Measurements from ENCODE around the gene CD38.
"Not testable (repeated sequence)": the region's sequence is repeated elsewhere in the genome, so short reads cannot be mapped to it uniquely, and the experiment has no call there.

Gene CD38

DNA sequence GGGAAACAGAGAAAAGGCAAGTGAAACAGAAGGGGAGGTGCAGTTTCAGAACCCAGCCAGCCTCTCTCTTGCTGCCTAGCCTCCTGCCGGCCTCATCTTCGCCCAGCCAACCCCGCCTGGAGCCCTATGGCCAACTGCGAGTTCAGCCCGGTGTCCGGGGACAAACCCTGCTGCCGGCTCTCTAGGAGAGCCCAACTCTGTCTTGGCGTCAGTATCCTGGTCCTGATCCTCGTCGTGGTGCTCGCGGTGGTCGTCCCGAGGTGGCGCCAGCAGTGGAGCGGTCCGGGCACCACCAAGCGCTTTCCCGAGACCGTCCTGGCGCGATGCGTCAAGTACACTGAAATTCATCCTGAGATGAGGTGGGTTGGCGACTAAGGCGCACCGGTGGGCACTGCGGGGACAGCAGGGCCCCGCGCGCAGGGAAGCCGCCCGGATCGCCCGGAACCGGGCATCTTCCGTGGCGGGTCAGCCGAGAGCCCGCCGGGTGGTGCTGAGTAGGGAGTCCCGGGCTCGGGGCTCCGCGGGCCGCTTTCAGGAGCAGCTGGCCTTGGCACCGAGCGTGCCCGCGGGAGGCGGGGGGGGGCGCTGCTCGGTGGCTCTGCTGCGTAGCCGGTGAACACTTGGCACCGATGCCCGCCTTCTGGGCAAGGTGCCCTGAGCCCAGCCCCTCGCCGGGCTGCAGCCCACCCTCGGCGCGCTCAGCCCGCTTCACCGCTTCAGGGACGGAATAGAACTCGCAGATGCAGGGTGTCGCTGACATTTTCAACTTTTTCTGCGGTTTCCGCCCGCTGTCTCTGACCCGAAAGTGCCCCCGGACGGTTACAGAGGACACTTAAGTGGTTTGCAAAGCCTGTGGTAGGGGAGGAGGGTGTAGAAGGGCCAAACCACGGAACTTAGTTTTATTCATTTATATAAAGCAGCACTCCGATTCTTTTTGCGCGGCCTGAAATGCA lies at the start of gene CD38:
Gene CD38 (plus strand): TSS at position 40 of the 953 bp plus-strand sequence. CDS start 87 bp downstream, at position 127.
- DNase-seq: peak; percentile 69

DNA sequence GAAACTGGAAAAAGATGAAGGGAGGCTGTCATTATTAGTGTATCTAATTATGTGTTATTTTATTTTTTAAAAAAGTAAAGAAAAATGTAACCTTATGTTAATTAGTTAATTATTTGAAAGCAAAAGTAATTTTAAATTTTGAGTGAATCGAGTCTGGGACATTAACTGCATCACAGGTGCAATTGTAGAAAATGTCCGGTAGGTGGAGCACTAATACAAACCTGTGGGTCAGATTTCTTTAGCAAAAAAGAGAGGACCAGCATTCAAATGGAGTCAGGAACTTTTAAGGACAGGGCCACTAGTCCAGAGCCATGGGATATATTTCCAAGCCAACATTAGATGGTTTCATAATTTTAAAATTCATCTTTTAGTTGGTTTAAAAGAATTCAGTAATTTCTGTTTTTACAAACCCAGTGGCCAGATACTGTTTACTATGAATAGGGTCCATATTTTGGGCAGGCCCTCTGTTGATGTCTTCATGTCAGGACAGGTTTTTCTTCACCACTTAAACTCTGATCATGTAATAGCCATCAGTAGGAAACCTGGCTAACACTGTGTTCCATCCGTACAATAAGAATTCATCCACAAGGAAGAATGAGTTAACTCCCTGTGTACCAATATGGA lies 48.1 kb upstream of the CD38 start:
- peak; percentile 32 for DNase-seq

DNA sequence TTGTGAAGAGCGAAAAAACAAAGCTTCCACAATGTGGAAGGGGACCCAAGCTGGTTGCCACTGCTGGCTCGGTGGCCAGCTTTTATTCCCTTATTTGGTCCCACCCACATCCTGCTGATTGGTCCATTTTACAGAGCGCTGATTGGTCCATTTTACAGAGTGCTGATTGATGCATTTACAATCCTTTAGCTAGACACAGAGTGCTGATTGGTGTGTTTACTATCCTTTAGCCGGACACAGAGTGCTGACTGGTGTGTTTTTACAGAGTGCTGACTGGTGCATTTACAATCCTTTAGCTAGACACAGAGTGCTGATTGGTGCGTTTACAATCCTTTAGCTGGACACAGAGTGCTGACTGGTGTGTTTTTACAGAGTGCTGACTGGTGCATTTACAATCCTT lies 45.1 kb upstream of the CD38 start:
- not testable (repeated sequence) for DNase-seq

DNA sequence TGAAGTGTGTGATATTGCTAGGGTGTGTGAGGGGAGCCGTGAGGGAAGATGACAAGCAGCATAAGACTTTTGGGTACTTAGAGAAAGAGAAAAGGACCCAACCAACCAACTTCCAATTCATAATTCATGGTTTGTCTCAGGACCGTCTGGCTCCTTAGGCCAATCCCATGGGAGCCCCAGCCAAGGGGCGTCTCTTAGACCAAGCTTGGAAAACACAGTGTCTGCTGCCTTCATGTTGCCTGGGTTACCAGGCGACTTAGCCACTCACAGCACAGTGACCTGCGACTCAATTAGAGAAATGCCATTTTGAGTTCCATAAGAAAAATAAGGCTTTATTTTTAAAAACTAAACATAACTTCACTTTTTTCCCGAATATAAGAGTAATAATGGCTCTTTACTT lies 42.6 kb upstream of the CD38 start:
- no peak for DNase-seq

DNA sequence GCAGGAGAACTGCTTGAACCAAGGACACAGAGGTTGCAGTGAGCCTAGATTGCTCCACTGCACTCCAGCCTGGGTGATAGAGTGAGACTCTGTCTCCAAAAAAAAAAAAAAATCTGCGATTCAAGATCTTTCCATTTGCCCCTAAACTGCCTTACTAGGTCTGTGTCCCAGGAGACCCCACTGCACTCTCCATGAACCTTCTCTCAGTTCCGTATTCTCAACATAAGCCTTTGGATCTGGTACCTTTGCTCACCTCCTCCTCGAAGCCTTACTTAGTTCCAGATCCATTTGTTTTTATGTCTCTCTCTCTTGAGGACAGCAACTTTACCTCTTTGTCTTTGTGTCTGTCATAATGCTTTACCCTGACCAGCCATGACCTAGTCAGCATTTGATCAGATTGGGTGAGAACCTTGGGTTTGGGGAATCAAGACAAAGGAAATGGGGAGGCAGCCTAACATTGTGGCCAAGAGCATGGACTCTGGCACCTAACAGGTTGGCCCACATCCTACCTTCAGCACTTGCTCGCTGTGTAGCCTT lies 41.5 kb upstream of the CD38 start:
- DNase-seq: no peak

DNA sequence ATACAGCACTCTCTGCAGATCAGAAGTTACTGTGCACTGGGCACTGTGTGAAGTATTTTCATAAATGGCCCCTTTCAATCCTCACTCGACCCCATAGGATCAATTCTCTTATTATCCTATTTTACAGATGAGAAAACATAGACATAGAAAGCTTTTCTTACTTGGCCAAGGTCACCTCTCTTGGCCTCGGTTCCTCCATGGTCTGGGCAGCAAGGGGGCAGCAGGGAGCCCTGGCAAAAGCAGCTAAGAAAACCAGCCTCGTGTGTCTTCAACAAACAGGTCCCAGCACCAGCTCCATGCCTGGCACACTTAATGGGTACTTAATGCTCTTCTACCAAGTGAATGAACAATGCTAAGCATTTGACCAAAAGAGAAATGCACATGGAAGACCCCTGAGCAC lies 40.9 kb upstream of the CD38 start:
- no peak for DNase-seq

DNA sequence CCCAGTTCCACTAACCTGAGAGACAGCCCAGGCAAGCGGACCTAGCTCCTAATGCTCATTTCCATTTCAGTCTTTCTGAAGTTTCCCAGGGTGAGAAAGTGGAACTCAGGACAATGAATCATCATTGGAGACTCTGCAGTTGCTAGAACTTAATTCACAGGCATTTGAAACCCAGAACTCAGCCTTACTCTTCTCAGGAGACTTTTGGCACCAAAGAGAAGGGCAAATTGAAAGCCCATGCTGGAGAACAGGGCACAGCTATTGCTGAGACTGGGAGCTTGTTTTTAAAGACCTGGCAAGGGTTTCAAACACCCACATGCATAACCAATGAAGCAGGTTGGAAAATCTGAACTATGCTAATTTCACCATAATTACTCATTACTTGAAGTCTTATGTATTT lies 39.3 kb upstream of the CD38 start:
- DNase-seq: peak; percentile 36

DNA sequence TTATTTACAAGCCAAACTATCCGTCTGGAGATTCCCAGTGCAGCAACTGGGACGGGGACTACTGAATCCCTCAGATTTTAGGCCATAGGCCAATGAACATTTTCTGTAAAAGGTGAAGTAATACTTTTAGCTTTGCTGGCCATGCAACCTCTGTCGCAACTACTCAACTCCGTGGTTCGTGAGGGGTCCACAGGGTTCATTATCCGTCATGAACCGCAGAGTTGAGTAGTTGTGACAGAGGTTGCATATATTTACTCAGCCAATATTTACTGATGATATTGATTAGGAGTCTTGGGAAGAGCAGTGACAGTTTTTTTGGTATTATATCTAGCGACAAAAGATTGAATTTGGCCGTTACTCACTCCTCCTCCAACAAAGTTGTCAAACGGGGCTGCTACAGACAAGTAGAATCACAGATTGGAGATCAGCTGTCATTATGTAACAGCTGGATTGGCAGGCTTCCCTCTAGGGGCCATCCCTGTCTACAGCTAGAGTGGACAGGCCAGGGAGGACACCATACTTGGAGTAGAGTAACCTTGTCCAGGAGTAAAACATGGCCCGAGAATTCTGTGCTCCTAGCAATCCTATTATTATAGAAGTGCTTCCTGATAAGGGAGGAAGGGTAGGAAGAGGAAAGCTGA lies 37.2 kb upstream of the CD38 start:
- no peak for DNase-seq

DNA sequence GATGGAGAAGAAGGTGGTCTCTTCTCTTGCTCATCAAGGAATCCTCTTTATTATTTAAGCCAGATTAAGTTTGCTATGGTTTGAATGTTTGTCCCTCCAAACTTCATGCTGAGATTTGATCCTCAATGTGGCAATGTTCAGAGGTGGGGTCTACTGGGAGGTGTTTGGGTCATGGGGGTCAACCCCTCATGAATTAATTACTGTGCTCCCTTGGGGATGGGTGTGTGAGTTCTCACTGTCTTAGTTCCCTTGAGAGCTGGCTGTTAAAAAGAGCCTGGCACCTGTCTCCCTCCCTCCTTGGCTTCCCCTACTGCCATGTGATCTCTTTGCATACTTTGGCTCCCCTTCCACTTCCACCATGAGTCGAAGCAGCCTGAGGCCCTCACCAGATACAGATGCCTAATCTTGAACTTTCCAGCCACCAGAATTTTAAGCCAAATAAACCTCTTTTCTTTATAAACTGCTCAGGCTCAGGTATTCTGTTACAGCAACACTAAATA lies 36.0 kb upstream of the CD38 start:
- DNase-seq: no peak

DNA sequence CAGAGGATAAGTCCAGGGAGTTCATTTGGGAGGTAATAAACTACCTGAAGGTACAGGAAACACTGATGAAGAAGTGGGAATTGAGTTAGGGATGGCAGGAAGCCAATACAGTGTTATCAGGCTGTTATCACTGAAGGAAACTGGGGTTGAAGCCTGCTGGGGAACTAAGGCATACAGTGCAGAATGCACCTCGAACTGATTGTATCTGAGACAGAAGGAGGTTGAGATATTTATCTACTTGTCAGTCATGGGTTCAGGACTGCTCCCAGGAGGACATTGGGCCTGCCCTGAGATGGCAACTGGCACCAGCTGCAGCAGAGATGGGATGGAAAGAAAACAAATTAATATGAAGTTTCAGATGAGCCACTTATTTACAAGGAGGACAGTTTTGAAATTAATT lies 35.5 kb upstream of the CD38 start:
- no peak for DNase-seq

DNA sequence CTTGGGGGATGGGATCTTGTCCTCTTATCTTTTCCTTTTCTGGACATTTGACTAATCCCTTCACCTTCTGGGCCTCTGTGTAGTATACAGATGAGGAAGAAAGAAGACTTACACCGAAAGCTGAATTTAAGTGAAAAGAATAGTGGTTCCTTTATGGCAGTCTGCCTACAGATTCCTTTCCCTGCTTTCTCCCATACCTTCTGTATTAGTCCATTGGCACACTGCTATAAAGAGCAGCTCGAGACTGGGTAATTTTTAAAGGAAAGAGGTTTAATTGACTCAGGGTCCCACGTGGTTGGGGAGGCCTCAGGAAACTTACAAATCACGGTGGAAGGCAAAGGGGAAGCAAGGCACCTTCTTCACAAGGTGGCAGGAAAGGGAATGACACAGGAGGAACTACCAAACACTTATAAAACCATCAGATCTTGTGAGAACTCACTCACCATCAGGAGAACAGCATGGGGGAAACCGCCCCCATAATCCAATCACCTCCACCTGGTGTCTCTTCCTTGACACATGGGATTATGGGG lies 34.0 kb upstream of the CD38 start:
- DNase-seq: no peak

DNA sequence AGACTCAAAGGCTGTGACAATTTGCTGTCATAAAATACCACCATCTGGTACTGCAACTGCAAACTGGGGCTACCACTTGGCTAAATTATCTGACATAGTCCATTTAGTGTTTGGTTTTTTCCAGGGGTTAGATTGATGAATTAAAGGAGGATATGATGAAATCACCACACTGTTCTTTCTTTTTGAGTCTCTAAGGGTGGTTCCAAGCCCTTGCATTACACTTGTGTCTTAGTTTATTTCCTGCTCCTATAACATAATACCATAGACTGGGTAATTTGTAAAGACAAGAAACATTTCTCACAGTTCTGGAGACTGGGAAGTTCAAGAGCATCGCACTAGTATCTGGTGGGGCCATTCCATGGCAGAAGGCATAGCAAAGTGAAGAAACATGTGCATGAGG lies 32.0 kb upstream of the CD38 start:
- no peak for DNase-seq

DNA sequence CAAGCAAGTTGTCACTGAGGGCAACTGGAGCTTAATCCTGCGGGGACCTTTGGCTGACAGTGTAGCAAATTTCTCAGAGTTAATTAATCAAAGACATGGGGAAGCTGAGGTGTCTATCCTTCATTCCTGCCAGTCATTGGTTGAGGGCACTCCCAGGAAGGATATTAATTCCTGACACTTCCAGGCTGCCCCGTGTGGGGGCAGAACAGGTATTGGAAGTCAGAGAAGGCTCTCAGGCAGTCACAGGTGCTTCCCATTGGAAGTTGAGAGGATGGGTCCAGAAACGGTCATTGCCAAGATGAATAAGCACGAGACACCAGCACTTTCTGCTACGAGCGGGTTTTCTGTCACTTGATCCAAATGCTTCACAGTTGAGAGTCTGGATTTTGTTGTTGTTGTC lies 29.1 kb upstream of the CD38 start:
- no peak for DNase-seq

DNA sequence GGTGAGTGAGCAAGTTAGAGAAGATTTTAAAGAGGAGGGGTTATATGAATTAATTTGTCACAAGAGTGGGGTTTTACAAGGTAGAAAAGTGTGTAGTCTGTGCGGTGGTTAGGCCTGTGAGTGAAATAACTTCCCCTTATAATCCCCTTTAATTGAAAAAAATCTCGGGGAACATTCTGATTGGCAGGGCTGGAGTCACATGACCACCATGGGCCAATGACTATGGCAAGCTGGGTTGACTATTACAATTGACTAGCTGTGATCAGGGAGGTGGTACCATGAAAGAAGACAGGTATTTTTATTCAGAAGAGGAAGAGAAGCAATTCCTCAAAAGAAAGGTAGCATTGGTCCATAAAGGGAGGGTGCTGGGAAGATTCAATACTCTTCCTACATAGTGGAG lies 27.0 kb upstream of the CD38 start:
- no peak for DNase-seq

DNA sequence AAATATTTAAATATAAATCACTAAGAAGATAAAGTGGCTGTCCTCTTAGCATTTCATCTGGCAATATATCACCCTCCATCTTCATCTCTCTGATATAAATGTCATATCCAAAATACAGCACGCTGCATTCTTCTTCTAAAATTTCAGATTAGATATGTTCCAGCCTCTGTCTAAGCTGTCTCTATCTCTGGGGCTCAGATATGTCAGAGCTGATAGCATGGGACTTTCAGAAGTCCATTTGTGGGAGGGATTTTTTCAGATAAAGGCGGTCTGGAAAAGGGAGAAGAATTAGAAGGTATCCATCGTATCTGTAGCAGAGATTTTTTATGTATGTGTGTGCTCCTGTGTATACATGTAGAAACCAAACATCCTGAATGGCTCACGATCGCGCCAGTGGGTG lies 25.0 kb upstream of the CD38 start:
- no peak for DNase-seq

DNA sequence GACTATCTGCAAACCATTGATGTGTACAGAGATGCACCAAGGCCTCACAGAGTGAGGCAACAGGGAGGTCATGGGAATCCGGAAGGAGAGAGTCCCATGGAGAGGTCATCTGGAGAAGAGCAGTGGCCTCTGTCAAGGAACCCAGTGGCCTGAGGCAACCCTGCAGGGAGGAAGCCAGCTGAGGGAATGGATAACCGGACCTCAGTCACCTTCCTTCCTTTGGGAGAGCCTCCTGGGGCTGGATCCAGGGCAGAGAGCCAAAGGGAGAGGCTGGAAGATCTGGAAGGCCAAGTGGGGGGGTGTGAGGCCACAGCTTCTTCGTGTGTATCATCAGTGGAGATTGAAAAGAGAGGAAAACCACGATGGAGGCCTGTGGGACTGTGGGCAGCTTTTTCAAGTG lies 24.3 kb upstream of the CD38 start:
- no peak for DNase-seq

DNA sequence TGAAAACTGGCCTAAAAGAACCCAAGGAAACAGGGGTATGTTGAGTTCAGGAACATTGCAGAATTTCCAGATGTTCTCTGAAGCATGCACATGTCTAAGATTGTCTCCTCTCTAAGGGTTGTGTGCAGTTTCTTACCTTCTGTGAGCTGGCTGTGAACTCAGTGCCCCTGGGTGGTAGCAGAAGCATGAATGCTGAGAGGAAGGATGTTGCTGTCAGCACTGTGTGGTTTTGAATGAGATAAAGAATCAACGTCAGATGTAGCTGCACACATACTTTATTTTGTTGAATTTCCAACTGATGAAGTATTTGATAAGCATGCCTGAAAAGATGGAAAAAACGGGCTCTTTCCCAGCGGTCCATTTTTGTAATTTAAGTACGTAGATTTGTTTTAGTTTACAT lies 23.8 kb upstream of the CD38 start:
- peak; percentile 52 for DNase-seq

DNA sequence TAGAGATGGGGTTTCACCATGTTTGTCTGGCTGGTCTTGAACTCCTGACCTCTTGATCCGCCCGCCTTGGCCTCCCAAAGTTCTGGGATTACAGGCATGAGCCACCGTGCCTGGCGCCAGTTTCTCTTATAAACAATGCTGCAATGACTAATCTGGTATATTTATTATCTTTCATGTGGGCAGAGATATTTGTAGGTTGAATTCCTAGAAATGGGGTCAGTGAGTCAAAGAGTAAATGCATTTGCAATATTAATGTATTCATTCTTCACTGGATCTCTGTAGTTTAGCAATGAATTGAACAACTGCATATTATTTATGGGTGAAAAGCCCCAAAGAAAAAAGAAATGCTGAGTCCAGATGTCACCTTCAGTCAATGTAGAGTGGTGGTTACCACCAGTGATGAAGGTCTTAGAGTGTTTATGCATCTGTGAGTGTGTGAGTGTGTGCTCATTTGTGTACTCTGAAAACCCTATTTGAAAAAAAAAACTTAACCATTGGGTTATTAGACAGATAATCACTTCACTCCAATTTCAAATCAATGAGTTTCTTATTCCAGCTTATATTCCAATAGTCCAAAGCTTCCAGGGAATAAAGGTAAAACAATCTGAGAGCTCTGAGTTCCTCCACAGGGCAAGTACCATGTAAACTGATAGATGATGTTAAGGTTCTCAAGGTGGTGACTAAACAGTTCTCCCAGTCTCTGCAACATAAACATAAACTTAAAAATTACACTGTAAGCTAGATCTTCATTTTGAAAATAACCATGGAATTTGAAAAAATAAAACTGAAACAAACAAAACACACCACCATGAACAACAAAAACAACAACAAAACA lies 22.6 kb upstream of the CD38 start:
- peak; percentile 65 for DNase-seq

DNA sequence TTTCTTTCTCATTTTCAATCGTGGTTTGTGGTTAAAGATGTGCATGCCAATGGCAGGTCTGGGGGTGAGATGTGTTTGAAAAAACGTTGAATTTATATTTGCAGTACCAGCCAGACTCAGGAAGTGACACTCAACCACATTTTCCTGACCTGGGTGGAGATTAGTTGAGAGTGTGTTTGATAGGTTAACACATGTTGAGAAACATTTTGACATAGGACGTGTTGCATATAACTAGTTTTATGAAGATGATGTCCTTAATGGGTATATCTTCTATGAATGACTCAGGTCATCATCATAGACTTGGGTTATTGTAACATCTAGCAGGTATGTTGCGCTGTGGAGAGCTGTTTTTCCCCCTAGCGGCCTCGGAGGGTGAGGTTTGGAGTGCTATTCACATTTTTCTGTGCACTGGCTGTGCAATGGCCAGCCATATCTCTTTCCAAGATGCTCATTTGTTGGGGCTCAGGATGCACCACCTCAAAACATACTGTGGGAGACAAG lies 21.7 kb upstream of the CD38 start:
- DNase-seq: peak; percentile 83

DNA sequence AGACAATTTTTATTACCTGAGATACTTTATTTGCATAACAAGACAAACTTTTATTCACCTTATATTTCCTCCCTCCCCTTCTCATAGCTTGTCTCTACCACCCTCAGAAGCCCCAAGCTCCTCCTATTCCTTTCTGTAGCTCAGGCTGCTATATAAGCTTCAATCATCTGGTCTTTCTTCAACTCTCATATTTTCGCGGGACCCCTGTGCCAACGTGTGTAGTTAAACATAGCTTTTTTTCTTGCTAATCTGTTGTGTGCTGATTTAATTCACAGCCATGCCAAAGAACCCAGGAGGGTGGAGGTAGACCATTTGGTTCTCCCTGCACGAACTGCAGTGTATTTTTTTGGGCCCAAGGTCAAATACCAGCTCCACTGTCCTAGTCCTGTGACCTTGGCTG lies 21.1 kb upstream of the CD38 start:
- DNase-seq: no peak

DNA sequence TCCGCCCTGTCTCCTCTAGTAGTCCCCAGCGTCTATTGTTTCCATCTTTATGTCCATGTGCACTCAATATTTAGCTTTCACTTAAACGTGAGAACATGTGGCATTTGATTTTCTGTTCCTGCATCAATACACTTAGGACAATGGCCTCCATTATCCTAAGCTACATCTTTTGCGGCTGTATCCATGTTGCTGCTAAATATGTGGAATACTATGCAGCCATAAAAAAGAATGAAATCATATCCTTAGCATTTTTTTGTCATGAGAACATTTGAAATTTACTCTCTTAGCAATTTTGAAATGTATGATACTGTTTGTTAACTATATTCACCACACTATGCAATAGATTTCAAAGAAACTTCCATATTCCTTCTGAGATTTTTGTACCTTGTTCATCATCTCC lies 19.8 kb upstream of the CD38 start:
- DNase-seq: no peak

DNA sequence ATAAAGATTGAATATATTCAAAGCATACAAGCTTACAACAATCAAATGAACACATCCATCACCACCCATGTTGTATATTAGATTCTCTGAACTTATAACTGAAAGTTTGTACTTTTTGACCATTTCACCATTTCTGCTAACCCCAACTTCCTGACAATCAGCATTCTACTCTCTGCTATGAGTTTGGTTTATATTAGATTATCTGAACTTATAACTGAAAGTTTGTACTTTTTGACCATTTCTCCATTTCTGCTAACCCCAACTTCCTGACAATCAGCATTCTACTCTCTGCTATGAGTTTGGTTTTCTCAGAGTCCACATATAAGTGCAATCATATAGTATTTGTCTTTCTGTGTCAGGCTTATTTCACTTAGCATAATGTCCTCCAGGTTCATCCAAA lies 15.7 kb upstream of the CD38 start:
- not testable (repeated sequence) for DNase-seq
